Naive B cell (primary cell): ENCODE data around the gene TCEAL7. TPM values are rescaled to one million over a fixed set of nuclear protein-coding genes. Genes with fewer than 3 reads are reported as not detected.
"Not testable (repeated sequence)": the region's sequence is repeated elsewhere in the genome, so short reads cannot be mapped to it uniquely, and the experiment has no call there.

Experiments used
- ATAC-seq, 2 donors: fragments of 150-1000 bp; cut with Tn5 transposase; 2 replicates each; pipeline ENCODE4 v1.10.0; 2021; ENCODE audit warnings: low read depth in 2 of 2, mild to moderate bottlenecking in 2 of 2, moderate library complexity in 2 of 2
- DNase-seq: peaks from one replicate; pipeline ENCODE4 v3.0.0; 2022
- H3K27ac Mint-ChIP-seq, 6 donors: one replicate each; pipeline ENCODE4 v1.8.0; 2020 to 2022; ENCODE audit warnings: mild to moderate bottlenecking in 6 of 6, mixed read lengths in 6 of 6, moderate library complexity in 5 of 6, inconsistent platforms in 2 of 6
- H3K27me3 Mint-ChIP-seq, 3 donors: one replicate each; pipeline ENCODE4 v1.8.0; 2021 to 2022; ENCODE audit warnings: mixed read lengths in 3 of 3, mild to moderate bottlenecking in 1 of 3
- H3K36me3 Mint-ChIP-seq, 2 donors: one replicate each; pipeline ENCODE4 v1.8.0; 2020 to 2022; ENCODE audit warnings: mixed read lengths in 2 of 2, inconsistent platforms in 1 of 2, mild to moderate bottlenecking in 1 of 2
- H3K4me1 Mint-ChIP-seq, 3 donors: one replicate each; pipeline ENCODE4 v1.8.0; 2020 to 2022; ENCODE audit warnings: mixed read lengths in 3 of 3, inconsistent platforms in 1 of 3, mild to moderate bottlenecking in 1 of 3, moderate library complexity in 1 of 3
- H3K4me3 Mint-ChIP-seq, 8 donors: one replicate each; pipeline ENCODE4 v1.8.0; 2020 to 2022; ENCODE audit warnings: mild to moderate bottlenecking in 8 of 8, mixed read lengths in 8 of 8, moderate library complexity in 8 of 8, inconsistent platforms in 2 of 8
- H3K9me3 Mint-ChIP-seq, 7 donors: one replicate each; pipeline ENCODE4 v1.8.0; 2020 to 2022; ENCODE audit warnings: mixed read lengths in 7 of 7, mild to moderate bottlenecking in 5 of 7, inconsistent platforms in 2 of 7, moderate library complexity in 1 of 7
- polyA plus RNA-seq, 6 donors: library from polyadenylated mRNA; unstranded; fragments of 300-500 nt; fragmentation: Illumina TruSeq; gene quantifications; one replicate each; pipeline ENCODE4 v1.2.3, GENCODE V29; 2021; ENCODE audit warnings: low read depth in 6 of 6

The TCEAL7 gene, protein sequence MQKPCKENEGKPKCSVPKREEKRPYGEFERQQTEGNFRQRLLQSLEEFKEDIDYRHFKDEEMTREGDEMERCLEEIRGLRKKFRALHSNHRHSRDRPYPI
- polyA plus RNA-seq = not detected

DNA sequence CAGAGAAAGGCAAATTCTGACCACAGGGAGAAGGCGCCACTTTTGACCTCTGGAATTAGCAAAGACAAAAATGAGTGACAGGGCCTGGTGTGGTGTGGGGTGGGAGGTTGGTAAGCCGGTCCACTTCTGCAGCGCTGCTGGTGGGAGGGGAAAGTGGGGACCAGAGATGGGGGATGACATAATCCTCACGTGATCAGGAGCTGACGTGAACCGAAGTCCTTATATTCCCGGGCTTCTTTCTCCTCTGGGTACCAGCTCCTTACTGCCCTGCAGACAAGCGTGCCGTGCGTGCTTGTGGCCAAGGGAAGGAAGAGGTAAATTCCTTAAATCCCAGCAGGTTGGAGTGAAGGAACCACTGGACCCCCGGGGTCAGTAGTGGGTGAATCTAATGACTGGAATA, at the start of gene TCEAL7:
TCEAL7 (plus strand) TSS at position 249 of the 400 bp plus-strand sequence. CDS start 1,165 bp downstream, outside the sequence.
- ATAC-seq (no peak), DNase-seq (no peak)
- H3K4me3 Mint-ChIP-seq = peak within 1 kb of the TSS in 3 of 8 donors; percentile 1 to 45 (median 12)
- H3K36me3 Mint-ChIP-seq = no peaks in the 10 kb centered on the region
- peaks cover 27 to 61% (median 42%) of the 10 kb centered on the region in 3 donors for H3K27me3 Mint-ChIP-seq
- no peak within 1 kb of the TSS for H3K27ac Mint-ChIP-seq
- H3K4me1 Mint-ChIP-seq = no peaks in the 10 kb centered on the region
- H3K9me3 Mint-ChIP-seq = no peaks in the 10 kb centered on the region

DNA sequence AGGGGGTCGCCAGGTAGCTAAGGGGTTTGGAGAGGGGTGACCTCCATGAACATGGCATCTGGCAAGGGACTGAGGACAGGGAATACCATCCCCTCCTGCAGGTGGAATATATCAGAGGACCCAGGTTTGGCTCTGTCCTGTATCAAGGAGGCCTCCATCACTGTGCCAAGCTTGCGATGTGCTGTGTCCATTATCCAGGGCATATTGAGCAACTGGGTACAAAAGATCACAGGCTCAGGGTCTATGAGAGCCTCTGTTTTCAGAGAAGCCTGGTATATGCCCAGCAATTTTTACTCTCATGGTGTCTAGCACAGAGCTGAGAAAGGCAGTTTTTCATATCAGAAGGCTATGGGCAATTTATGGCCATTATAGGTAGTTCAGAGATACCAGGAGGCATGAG, 36.9 kb upstream of the TCEAL7 start:
- H3K27ac Mint-ChIP-seq = peak overlapping the region in 1 of 6 donors; percentile 31
- H3K4me3 Mint-ChIP-seq = peak overlapping the region in 1 of 8 donors; percentile 35
- H3K4me1 Mint-ChIP-seq = no peaks in the 10 kb centered on the region
- H3K9me3 Mint-ChIP-seq = peaks cover 0 to 18% (median 7%) of the 10 kb centered on the region in 7 donors
- peaks cover 17 to 27% (median 27%) of the 10 kb centered on the region in 3 donors for H3K27me3 Mint-ChIP-seq
- ATAC-seq (no peak), DNase-seq (no peak)
- H3K36me3 Mint-ChIP-seq = no peaks in the 10 kb centered on the region

DNA sequence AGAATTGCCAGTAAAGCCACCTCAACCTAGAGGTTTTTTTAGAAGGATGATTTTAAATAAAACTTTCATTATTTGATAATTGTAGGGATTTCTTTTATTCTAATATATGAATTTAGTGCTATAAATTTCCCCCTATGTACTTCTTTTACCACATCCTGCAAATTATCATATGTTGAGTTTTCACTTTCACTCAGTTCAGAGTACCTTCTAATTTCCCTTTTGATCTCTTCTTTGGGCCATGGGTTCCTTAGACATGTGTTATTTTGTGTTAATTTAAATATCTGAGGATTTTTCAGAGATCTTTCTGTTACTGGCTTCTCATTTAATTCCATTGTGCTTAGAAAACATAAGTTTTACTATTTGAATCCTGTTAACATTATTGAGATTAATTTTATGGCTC, 25.3 kb upstream of the TCEAL7 start:
- no peak overlapping the region for H3K4me3 Mint-ChIP-seq
- DNase-seq (no peak), ATAC-seq (peak in 1 of 2 donors; percentile 39)
- H3K27me3 Mint-ChIP-seq = peaks cover 0 to 4% (median 0%) of the 10 kb centered on the region in 3 donors
- H3K27ac Mint-ChIP-seq = no peak overlapping the region
- H3K9me3 Mint-ChIP-seq = peaks cover 0 to 3% (median 0%) of the 10 kb centered on the region in 7 donors
- no peaks in the 10 kb centered on the region for H3K4me1 Mint-ChIP-seq
- H3K36me3 Mint-ChIP-seq = no peaks in the 10 kb centered on the region

DNA sequence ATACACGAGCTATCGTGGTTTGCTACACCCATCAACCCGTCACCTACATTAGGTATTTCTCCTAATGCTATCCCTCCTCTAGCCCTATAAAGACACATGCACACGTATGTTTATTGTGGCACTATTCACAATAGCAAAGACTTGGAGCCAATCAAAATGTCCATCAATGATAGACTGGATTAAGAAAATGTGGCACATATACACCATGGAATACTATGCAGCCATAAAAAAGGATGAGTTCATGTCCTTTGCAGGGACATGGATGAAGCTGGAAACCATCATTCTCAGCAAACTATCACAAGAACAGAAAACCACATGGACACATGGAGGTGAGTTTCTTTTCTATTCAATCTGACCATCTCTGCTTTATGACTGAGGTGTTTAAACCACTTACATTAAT, 24.4 kb upstream of the TCEAL7 start:
- H3K27me3 Mint-ChIP-seq, H3K27ac Mint-ChIP-seq, H3K4me3 Mint-ChIP-seq, H3K4me1 Mint-ChIP-seq, ATAC-seq, DNase-seq, H3K9me3 Mint-ChIP-seq, H3K36me3 Mint-ChIP-seq: not testable (repeated sequence)

DNA sequence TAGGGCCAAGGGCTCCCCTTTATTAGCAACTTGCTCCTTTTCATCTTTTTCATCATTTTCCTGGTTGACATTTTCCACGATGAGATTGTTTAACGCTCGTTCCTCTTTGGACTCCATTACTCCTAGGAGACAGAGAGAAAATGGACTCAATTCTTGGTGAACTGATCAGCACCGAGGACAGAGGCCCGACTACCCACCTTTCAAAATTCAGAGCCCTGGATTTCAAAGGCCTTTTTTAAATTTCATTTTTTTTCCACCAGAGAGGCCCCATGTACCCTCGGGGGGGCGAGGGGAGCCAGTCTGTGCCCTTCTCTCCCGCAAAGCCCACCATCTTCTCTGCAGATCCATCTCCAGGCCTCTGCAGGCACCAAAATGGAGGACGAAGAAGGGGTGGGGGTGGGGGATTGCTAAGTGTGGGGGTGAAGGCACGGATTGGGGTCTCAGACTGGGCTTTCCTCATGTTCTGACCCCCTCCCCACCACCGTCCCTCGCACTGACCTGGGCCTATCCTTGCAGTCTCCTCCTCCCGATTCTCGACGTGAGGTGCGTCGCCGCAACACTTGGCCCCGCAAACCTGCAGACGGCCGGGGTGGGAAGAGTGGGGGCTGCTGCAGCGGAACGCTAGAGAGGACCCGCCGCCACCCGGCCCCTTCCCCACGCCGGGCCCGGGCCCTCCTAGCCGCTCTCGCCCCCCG, 20.0 kb upstream of the TCEAL7 start:
- Mint-ChIP-seq H3K4me3 (peak overlapping the region; percentile 38 to 87 (median 76)), H3K27me3 (peaks cover 0 to 13% (median 0%) of the 10 kb centered on the region in 3 donors), H3K9me3 (peaks cover 0 to 3% (median 0%) of the 10 kb centered on the region in 7 donors), H3K4me1 (peaks cover 0 to 4% (median 0%) of the 10 kb centered on the region in 3 donors), H3K36me3 (peaks cover 0 to 6% of the 10 kb centered on the region in 2 donors), H3K27ac (peak overlapping the region in 2 of 6 donors; percentile 11 to 52)
- DNase-seq = no peak
- peak; percentile 2 to 9 for ATAC-seq

DNA sequence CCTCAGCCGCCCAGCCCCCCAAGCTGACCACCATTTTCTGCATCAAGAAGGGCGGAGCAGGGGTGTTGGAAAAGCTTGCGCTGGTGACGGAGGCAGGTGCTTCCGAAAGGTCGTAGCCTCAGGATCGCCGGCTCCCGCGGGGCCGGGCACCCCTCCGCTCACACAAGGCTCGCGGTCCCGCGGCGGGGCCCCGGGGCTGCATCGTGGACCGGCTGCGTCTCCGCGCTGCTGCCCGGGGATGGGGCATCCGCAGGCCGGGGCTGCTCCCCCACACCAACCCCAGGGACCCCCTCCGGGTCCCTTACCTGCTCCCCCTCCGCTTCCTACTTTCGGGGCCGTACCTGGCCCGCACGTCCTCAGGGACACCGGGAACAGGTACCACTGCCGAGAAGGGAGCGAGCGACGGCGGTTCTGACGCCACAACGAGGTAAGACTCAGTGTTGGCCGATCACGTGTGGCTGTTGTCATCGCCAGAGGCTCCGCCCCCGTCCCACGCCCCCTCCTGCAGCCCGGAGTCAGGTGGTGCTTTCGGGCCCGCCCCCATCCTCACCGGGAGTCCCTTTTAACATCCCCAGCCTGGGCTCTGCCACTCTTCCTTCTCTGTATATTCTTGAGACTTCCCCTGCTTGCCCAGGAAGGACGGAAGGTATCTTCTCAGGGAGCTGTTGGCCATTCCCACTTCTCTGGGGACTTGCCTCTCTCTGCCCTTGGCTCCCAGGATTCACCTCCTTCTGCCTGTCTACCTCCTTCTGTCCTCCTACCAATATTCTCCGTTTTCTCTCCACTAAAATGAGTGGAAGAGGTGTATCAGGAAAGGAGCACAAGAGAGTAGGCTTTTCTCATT, 19.3 kb upstream of the TCEAL7 start, which contains the start of gene BEX2:
BEX2 (minus strand) TSS at position 436 of the 844 bp plus-strand sequence. CDS start 1,014 bp downstream, outside the sequence.
- Mint-ChIP-seq H3K9me3 (peaks cover 0 to 3% (median 0%) of the 10 kb centered on the region in 7 donors), H3K27ac (peak within 1 kb of the TSS; percentile 42 to 92 (median 75)), H3K27me3 (peaks cover 0 to 13% (median 0%) of the 10 kb centered on the region in 3 donors), H3K4me3 (peak within 1 kb of the TSS; percentile 71 to 91 (median 88)), H3K36me3 (peaks cover 0 to 6% of the 10 kb centered on the region in 2 donors), H3K4me1 (peaks cover 0 to 4% (median 0%) of the 10 kb centered on the region in 3 donors)
- DNase-seq = peak; percentile 77
- peak; percentile 98 to 99 for ATAC-seq

DNA sequence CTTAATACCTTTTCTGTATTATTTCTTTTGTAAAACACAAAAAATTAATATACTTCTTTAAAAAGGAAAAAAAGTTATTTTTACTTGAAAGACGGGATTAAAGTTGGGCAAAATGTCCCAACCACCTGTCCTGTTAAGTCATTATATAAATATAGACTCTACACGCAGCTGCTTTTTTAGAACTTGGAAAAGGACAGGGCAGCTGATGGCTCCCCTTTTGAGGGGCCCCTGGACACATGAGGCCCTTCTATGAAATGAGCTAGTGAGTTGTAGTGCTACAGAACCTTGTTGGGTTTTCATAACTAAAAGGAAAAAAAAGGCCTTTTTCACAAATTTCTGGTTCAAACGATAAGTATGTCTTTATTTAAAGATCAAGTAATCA, 18.6 kb upstream of the TCEAL7 start:
- peak overlapping the region in 6 of 8 donors; percentile 71 to 91 (median 87) for H3K4me3 Mint-ChIP-seq
- no peak overlapping the region for H3K27ac Mint-ChIP-seq
- peaks cover 0 to 14% (median 0%) of the 10 kb centered on the region in 3 donors for H3K27me3 Mint-ChIP-seq

DNA sequence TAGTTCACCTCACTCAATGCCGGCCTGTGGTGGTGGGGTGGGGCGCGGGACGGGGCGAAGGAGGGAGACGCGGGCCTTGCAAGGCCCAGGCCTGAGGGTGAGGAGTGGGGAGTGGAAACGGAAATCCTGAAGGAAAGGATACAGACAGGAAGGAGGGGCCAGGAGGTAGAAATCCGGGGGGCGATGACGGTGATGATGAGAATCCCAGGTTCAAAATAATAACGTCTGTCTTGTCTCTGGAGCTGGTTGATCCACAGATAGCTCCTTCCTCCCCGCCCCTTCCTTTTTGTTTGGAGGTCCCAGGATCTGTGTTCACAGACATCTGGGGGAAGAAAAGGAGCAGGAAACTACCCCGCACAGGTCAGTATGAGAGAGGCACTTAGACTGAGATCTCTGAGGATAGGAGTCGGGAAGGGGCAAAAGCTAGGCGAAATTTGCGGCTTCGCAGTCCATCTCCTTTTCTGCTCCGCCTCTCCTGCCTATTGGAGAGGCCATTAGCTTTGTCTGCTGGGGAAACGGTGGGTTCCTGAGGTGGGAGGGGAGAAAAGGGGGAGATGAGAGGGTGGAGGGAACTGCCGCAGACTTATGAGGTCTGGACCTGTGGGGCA, 746 bp downstream of the TCEAL7 start:
- DNase-seq (no peak), ATAC-seq (no peak)
- H3K4me1 Mint-ChIP-seq = no peaks in the 10 kb centered on the region
- H3K4me3 Mint-ChIP-seq = peak overlapping the region in 1 of 8 donors; percentile 1
- no peak overlapping the region for H3K27ac Mint-ChIP-seq
- H3K9me3 Mint-ChIP-seq = no peaks in the 10 kb centered on the region
- peaks cover 30 to 65% (median 40%) of the 10 kb centered on the region in 3 donors for H3K27me3 Mint-ChIP-seq
- no peaks in the 10 kb centered on the region for H3K36me3 Mint-ChIP-seq

More for the DNA sequence above, 18.6 kb upstream of the TCEAL7 start:
- Mint-ChIP-seq H3K9me3 (peaks cover 0 to under 1% (median 0%) of the 10 kb centered on the region in 7 donors), H3K36me3 (peaks cover 0 to 6% of the 10 kb centered on the region in 2 donors), H3K4me1 (peaks cover 0 to 4% (median 0%) of the 10 kb centered on the region in 3 donors)
- no peak for ATAC-seq
- DNase-seq = no peak

DNA sequence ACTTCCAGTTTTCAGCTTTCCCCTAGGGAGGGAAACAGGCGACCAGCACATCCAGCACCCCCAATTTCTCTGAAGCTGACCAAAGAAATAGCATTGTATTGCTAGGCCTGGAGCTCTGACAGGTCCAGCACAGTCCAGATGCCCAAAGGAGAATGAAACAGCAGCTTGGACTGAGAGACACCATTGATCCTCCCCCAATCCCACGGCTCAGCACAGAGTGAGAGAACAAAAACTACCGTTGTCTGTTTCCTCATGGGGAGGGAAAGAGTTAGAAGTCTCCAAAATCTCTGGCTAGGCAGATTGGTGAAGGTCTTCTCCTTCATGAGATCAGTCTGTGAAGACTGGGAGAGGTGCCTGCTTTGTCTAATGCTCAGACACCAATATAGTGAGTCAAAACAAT, 8.6 kb downstream of the TCEAL7 start:
- Mint-ChIP-seq H3K27ac (no peak overlapping the region), H3K9me3 (no peaks in the 10 kb centered on the region), H3K4me3 (no peak overlapping the region), H3K27me3 (peaks cover 0 to 30% (median 8%) of the 10 kb centered on the region in 3 donors), H3K36me3 (no peaks in the 10 kb centered on the region), H3K4me1 (no peaks in the 10 kb centered on the region)
- ATAC-seq = no peak
- no peak for DNase-seq

DNA sequence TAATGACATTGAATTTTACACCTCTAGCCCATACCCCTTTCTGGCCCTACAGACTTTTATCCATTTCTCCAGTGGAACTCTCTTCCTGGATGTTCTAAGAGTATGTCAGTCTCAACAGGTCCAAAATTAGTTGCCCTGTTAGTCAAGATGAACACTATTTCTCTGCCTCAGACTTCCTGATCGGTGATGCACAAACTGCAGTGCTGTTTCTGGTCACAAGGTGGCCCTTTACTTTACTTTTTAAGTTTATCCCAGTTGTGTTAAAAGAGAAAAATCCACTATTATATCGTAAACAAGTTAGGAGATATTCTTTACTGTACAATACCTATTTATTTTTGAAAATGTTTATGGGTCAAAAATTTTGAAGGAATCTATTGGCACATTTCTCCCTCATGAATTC, 13.1 kb downstream of the TCEAL7 start:
- no peak for DNase-seq
- H3K9me3 Mint-ChIP-seq = no peaks in the 10 kb centered on the region
- peaks cover 0 to 3% of the 10 kb centered on the region in 2 donors for H3K36me3 Mint-ChIP-seq
- peaks cover 5 to 40% (median 7%) of the 10 kb centered on the region in 3 donors for H3K27me3 Mint-ChIP-seq
- H3K27ac Mint-ChIP-seq = no peak overlapping the region
- peak in 1 of 2 donors; percentile 28 for ATAC-seq
- H3K4me1 Mint-ChIP-seq = no peaks in the 10 kb centered on the region
- H3K4me3 Mint-ChIP-seq = no peak overlapping the region

DNA sequence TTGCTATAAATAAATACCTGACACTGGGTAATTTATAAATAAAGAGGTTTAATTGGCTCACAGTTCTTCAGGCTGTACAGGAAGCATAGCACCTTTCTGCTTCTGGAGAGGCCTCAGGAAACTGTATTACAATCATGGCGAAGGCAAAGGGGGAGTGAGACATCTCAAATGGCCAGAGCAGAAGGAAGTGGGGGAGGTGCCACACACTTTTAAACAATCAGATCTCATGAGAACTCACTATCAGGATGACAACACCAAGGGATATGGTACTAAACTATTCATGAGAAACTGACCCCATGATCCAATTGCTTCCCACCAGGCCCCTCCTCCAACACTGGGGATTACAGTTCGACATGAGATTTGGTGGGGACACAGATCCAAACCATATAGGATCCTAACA, 14.6 kb downstream of the TCEAL7 start:
- peaks cover 8 to 53% (median 12%) of the 10 kb centered on the region in 3 donors for H3K27me3 Mint-ChIP-seq

DNA sequence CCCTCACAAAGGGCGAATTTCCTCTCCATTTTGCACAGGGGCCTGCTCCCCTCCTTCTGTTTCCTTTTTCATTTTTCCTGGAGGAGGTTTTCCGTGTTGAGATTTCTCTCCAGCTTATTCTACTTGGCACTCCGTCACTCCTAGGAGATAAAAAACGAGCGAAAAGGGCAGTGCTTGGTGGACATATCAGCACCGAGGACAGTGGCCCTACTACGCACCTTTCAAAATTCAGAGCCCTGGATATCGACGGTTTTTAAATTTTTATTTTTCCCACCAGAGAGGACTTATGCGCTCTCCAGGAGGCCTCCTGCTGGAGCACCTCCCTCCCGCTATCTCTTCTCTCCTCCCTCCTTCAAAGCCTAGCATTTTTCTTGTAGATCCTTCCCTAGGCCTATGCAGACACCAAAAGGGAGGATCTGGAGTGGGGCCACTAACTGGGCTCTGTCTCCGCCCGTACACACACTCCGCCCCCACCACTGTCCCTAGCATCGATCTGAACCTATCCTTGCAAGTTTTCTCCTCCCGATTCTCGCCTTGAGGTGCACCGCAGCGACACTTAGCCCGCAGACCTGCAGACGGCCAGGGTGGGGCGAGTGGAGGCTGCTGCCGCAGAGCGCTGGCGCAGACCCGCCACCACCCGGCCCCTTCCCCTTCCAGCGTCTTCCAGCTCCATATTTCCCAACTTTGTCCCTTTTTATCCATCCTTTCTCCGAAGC, 17.8 kb downstream of the TCEAL7 start:
- no peaks in the 10 kb centered on the region for H3K4me1 Mint-ChIP-seq
- peaks cover 0 to 14% of the 10 kb centered on the region in 2 donors for H3K36me3 Mint-ChIP-seq
- H3K9me3 Mint-ChIP-seq = peaks cover 0 to 2% (median 0%) of the 10 kb centered on the region in 7 donors
- peaks cover 9 to 48% (median 12%) of the 10 kb centered on the region in 3 donors for H3K27me3 Mint-ChIP-seq
- no peak overlapping the region for H3K4me3 Mint-ChIP-seq
- no peak for ATAC-seq
- DNase-seq = no peak
- H3K27ac Mint-ChIP-seq = no peak overlapping the region

More for the DNA sequence above, 14.6 kb downstream of the TCEAL7 start:
- Mint-ChIP-seq H3K9me3 (peaks cover 0 to under 1% (median 0%) of the 10 kb centered on the region in 7 donors), H3K36me3 (peaks cover 0 to 14% of the 10 kb centered on the region in 2 donors), H3K4me1 (no peaks in the 10 kb centered on the region), H3K27ac (peak overlapping the region in 1 of 6 donors; percentile 23), H3K4me3 (no peak overlapping the region)
- ATAC-seq = no peak
- DNase-seq = no peak
